OCI-LY3 (cell line): ENCODE measurements around the gene TSPAN9.

Experiments
- CTCF ChIP-seq: fragments of 200-600, 300-600 bp; sonication (generic); IDR thresholded peaks from 2 replicates; pipeline ENCODE4 v1.5.1; 2014; ENCODE audit warnings: antibody characterized with exemption, low read length, low read depth
- EZH2phosphoT487 ChIP-seq: fragments of 200-600 bp; shearing (Covaris generic); IDR thresholded peaks from 2 replicates; pipeline ENCODE4 v1.6.1; 2018; ENCODE audit warnings: antibody characterized with exemption, mixed run types, low read depth

GRCh38 chr12:3175238-3175637 is 98.1 kb downstream of the TSPAN9 start:
- TF ChIP-seq CTCF (no peak), EZH2phosphoT487 (no peak)
